Lower lobe of right lung (tissue), 2 donors: ENCODE measurements around the gene GAPT. TPM values are rescaled to one million over a fixed set of nuclear protein-coding genes. Genes with fewer than 3 reads are reported as not detected.

Experiments used
- ATAC-seq, 2 donors: fragments of 200-7000 bp; cut with Tn5 transposase; one replicate each; pipeline ENCODE4 v1.9.1; 2020 to 2022; ENCODE audit warnings: mild to moderate bottlenecking in 2 of 2, moderate library complexity in 2 of 2
- DNase-seq: peaks from one replicate; pipeline ENCODE4 v3.0.0-alpha.2; 2020
- H3K27ac ChIP-seq: fragments of 200-600 bp; one replicate; pipeline ENCODE4 v1.8.0; 2022
- H3K27me3 ChIP-seq: fragments of 200-600 bp; one replicate; pipeline ENCODE4 v1.8.0; 2022; ENCODE audit warnings: low read depth
- H3K36me3 ChIP-seq: fragments of 200-600 bp; one replicate; pipeline ENCODE4 v1.8.0; 2022; ENCODE audit warnings: mild to moderate bottlenecking
- H3K4me1 ChIP-seq: fragments of 200-600 bp; one replicate; pipeline ENCODE4 v1.8.0; 2022
- H3K4me3 ChIP-seq: fragments of 200-600 bp; one replicate; pipeline ENCODE4 v1.8.0; 2022; ENCODE audit warnings: mild to moderate bottlenecking
- H3K9me3 ChIP-seq: fragments of 200-600 bp; one replicate; pipeline ENCODE4 v1.8.0; 2022
- intact Hi-C: fragments of 100-400 bp; cut with DNase I; formaldehyde crosslinking; loops from one replicate; pipeline ENCODE4 v1.11.0; 2022
- total RNA-seq: library from RNA; stranded (reverse); fragmentation: NEBNext Ultra II Directional; extraction: Animal tissue kit (Norgen Biotek cat#: 25700); gene quantifications from one replicate; pipeline ENCODE4 v1.2.1, GENCODE V29; 2021
- TF ChIP-seq, protein P1 (sequence below): fragments of 200-600 bp; IDR thresholded peaks from one replicate; pipeline ENCODE4 v1.8.0; 2022; ENCODE audit warnings: antibody characterized with exemption, mild to moderate bottlenecking
- donor health status: DM: no; HTN: yes; CAD: no; lungs with severe emphysema.

The GAPT gene
- total RNA-seq, 1 donor from 2014 or later: 6.5 TPM

DNA sequence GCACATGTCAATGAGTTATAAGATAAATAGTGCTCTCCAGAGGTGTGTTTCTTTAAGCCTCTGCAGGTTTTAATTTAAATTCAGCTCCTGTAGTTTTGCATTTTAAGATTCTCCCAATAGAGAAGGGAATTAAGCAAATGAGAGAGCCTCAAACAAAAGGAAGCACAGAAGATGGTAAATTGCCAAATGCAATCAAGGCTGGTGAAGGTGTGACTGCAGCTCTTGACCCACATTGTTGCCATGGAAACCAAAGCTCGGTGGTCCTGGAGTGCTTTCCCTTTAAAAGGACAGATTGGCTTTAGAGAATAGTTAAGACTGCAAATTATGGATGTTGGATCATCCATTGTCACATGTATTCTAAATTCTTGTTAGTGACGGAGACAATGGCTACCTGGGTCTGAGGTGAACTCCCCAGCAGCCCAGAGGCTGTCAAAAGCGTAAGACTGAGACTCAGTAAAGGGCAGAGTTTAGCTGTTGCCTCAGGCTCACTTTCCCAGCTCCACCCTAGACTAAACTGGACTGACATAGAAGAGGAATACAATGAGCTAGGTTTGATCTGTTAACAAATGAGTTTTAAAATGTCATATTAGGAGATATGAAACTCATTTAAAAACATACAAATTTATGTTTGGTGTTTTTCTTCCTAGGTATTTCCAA is 12.3 kb downstream of the GAPT start:
- ATAC-seq: no peak
- intact Hi-C loops: no loop called here
- no peaks in the 10 kb centered on the region for H3K9me3 ChIP-seq
- no peak overlapping the region for H3K4me3 ChIP-seq
- H3K27ac ChIP-seq: no peak overlapping the region
- H3K27me3 ChIP-seq: no peaks in the 10 kb centered on the region
- H3K4me1 ChIP-seq: peaks cover 16% of the 10 kb centered on the region
- no peak for DNase-seq
- H3K36me3 ChIP-seq: no peaks in the 10 kb centered on the region
- TF ChIP-seq, protein P1, sequence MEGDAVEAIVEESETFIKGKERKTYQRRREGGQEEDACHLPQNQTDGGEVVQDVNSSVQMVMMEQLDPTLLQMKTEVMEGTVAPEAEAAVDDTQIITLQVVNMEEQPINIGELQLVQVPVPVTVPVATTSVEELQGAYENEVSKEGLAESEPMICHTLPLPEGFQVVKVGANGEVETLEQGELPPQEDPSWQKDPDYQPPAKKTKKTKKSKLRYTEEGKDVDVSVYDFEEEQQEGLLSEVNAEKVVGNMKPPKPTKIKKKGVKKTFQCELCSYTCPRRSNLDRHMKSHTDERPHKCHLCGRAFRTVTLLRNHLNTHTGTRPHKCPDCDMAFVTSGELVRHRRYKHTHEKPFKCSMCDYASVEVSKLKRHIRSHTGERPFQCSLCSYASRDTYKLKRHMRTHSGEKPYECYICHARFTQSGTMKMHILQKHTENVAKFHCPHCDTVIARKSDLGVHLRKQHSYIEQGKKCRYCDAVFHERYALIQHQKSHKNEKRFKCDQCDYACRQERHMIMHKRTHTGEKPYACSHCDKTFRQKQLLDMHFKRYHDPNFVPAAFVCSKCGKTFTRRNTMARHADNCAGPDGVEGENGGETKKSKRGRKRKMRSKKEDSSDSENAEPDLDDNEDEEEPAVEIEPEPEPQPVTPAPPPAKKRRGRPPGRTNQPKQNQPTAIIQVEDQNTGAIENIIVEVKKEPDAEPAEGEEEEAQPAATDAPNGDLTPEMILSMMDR: no peak

DNA sequence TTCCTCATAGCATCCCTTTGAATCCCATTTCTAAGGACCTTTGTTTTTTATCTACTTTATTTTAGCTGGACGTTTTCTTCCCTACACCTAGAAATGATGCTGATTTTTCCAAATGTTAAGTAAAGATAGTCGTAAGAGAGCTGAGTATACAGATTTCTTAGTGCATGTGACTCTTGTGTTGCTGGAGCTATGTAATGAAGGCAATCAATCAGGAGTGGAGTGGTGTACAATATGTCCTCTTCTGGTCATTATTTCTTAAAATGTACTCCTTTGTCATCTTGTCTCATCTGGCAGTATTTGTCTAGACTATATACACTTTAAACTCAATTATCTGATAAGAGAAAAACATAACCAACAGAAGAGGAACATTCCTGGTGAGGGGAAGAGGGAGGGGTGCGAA is 13.5 kb downstream of the GAPT start:
- H3K4me1 ChIP-seq: peaks cover 16% of the 10 kb centered on the region
- H3K4me3 ChIP-seq: no peak overlapping the region
- H3K9me3 ChIP-seq: no peaks in the 10 kb centered on the region
- DNase-seq: no peak
- TF ChIP-seq, protein P1: no peak
- intact Hi-C loops: no loop called here
- ATAC-seq: peak in 1 of 2 donors; percentile 54
- H3K27ac ChIP-seq: no peak overlapping the region
- H3K27me3 ChIP-seq: no peaks in the 10 kb centered on the region
- no peaks in the 10 kb centered on the region for H3K36me3 ChIP-seq

DNA sequence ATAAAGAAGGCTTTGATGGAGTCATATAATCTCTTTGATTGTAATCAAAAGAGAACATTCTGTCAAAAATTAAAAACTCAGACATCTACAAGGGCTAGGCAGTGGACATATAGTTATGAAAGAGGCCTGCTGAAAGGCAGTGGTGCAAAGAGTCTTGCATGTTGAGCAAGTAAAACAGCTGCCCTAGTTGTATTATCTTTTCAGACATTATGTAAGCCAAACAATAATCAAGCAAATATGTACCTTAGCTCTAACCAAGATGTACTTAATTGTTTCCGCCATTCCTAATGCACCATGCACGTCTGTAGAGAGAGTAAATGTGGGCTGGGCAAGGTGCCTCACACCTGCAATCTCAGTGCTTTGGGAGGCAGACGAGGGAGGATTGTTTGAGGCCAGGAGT is 14.3 kb downstream of the GAPT start:
- peaks cover 13% of the 10 kb centered on the region for H3K4me1 ChIP-seq
- DNase-seq (no peak), ATAC-seq (peak; percentile 48 to 68)
- H3K9me3 ChIP-seq: no peaks in the 10 kb centered on the region
- H3K27ac ChIP-seq: no peak overlapping the region
- intact Hi-C loops: no loop called here
- H3K27me3 ChIP-seq: no peaks in the 10 kb centered on the region
- H3K36me3 ChIP-seq: no peaks in the 10 kb centered on the region
- no peak overlapping the region for H3K4me3 ChIP-seq
- TF ChIP-seq, protein P1: no peak

DNA sequence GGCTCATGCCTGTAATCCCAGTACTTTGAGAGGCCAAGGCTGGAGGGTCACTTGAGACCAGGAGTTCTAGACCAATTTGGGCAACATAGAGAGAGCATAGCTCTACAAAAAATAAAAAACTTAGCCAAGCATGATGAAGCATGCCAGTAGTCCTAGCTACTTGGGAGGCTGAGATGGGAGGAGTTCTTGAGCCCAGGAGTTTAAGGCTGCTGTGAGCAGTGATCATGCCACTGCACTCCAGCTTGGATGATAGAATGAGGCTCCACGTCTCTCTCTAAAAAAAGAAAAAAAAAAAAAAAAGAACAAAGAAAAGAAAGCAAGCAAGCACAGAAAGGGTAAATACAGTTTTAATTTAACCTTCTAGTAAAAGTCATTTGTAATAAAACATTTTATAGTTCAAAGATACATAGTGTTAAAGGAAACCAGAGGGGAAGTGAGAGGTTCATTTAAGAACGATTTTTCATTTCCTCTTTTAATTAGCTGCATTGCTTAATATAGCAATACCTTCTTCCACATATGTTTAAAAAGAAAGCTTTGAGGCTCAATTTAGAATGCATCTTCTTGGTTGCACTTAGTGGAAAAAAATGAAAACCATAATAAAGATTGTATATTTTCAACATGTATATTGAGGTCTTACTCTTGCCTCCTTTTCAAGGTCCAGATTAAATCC is 14.9 kb downstream of the GAPT start:
- DNase-seq: no peak
- Histone ChIP-seq H3K27ac (no peak overlapping the region), H3K4me1 (peaks cover 13% of the 10 kb centered on the region), H3K9me3 (no peaks in the 10 kb centered on the region), H3K4me3 (no peak overlapping the region), H3K36me3 (no peaks in the 10 kb centered on the region), H3K27me3 (no peaks in the 10 kb centered on the region)
- no peak for ATAC-seq
- TF ChIP-seq, protein P1: no peak
- intact Hi-C loops: no loop called here

DNA sequence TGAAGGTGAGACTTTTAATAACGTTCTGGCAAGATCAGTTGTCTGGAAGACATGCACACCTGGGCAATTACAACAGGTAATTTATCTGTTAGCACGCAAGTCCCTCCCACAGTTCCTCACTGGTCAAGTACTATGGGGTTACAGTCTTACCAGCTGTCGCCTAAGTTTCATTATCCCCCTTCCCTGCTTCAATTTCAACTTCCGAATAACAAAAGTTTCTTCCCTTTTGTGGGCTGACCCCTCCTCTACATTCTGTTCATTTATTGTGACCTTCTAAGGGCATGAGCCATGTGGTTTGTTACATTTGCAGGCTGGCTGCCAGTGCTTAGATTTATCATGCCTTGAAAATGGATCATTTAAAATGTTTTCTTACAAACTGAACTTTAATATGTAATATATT is 16.5 kb downstream of the GAPT start:
- H3K27ac ChIP-seq: no peak overlapping the region
- no peak for ATAC-seq

More for the DNA sequence above, 16.5 kb downstream of the GAPT start:
- intact Hi-C loops: no loop called here
- TF ChIP-seq, protein P1: no peak
- no peak for DNase-seq
- peaks cover 13% of the 10 kb centered on the region for H3K4me1 ChIP-seq
- no peaks in the 10 kb centered on the region for H3K27me3 ChIP-seq
- no peak overlapping the region for H3K4me3 ChIP-seq
- H3K36me3 ChIP-seq: no peaks in the 10 kb centered on the region
- no peaks in the 10 kb centered on the region for H3K9me3 ChIP-seq
